NT2/D1 (cell line): ENCODE results near the gene ARMC9.

Experiments
- DNase-seq: peaks from one replicate; pipeline ENCODE4 v3.0.0-alpha.2; 2011; ENCODE audit warnings: low read depth, low spot score
- H3K27me3 ChIP-seq: 2 replicates; pipeline ENCODE4 v1.6.0; 2011; ENCODE audit warnings: mild to moderate bottlenecking; ENCODE audit not compliant: insufficient read length, insufficient read depth
- H3K36me3 ChIP-seq: 2 replicates; pipeline ENCODE4 v1.6.1; 2011; ENCODE audit warnings: mild to moderate bottlenecking, low read length, mixed read lengths; ENCODE audit not compliant: insufficient read depth, insufficient read length
- H3K4me1 ChIP-seq: 2 replicates; pipeline ENCODE4 v1.5.1; 2011; ENCODE audit not compliant: insufficient read depth, insufficient read length
- H3K4me3 ChIP-seq: 2 replicates; pipeline ENCODE4 v1.5.1; 2011; ENCODE audit warnings: low read depth; ENCODE audit not compliant: insufficient read length
- H3K9ac ChIP-seq: 2 replicates; pipeline ENCODE4 v1.6.0; 2011; ENCODE audit warnings: low read depth; ENCODE audit not compliant: insufficient read length
- H3K9me3 ChIP-seq: 2 replicates; pipeline ENCODE4 v1.5.1; 2011; ENCODE audit warnings: mild to moderate bottlenecking, low read length; ENCODE audit not compliant: insufficient read depth
- SUZ12 ChIP-seq: IDR thresholded peaks from 2 replicates; pipeline ENCODE4 v1.6.1; 2011; ENCODE audit not compliant: insufficient read length, insufficient read depth; ENCODE audit errors: extremely low read depth
- YY1 ChIP-seq: IDR thresholded peaks from 2 replicates; pipeline ENCODE4 v1.6.1; 2011; ENCODE audit not compliant: insufficient read length, insufficient read depth
- ZNF274 ChIP-seq: IDR thresholded peaks from 2 replicates; pipeline ENCODE4 v1.6.1; 2011; ENCODE audit warnings: mild to moderate bottlenecking, low read depth, low read length

Gene ARMC9

GRCh38 chr2:231367178-231367577, 168.7 kb downstream of the ARMC9 start:
- H3K4me1 ChIP-seq: peaks cover 41% of the 10 kb centered on the region
- no peak overlapping the region for H3K4me3 ChIP-seq
- no peaks in the 10 kb centered on the region for H3K27me3 ChIP-seq
- no peaks in the 10 kb centered on the region for H3K36me3 ChIP-seq
- no peak overlapping the region for H3K9ac ChIP-seq
- H3K9me3 ChIP-seq: no peaks in the 10 kb centered on the region
- no peak for DNase-seq
- TF ChIP-seq YY1 (no peak), SUZ12 (no peak), ZNF274 (no peak)

GRCh38 chr2:231369580-231370428, 171.4 kb downstream of the ARMC9 start:
- TF ChIP-seq SUZ12: no peak
- H3K27me3 ChIP-seq: no peaks in the 10 kb centered on the region
- H3K9me3 ChIP-seq: peaks cover 11% of the 10 kb centered on the region
- H3K9ac ChIP-seq: peak overlapping the region; percentile 69
- H3K36me3 ChIP-seq: no peaks in the 10 kb centered on the region
- no peak for DNase-seq
- peaks cover 43% of the 10 kb centered on the region for H3K4me1 ChIP-seq
- peak overlapping the region; percentile 22 for H3K4me3 ChIP-seq

DNA sequence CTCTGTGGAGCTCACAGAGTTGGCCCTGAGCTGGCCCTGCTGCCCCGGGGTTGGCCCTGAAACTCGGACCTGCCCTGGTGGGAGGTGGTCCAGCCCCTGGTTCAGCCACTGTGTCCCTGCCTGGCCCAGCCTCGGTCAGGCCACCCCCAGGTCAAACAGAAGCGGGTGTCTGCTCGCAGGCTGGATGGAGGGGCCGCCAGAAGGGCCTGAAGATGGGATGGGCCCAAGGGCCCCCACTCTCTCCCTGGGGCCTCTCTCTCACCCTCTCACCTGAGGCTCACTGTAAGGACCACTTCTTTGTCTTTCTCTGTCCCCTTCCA, 172.0 kb downstream of the ARMC9 start:
- peaks cover 17% of the 10 kb centered on the region for H3K9me3 ChIP-seq
- TF ChIP-seq SUZ12 (no peak), YY1 (no peak), ZNF274 (no peak)
- H3K36me3 ChIP-seq: no peaks in the 10 kb centered on the region
- H3K27me3 ChIP-seq: no peaks in the 10 kb centered on the region
- no peak for DNase-seq
- no peak overlapping the region for H3K4me3 ChIP-seq
- peak overlapping the region; percentile 69 for H3K9ac ChIP-seq
- H3K4me1 ChIP-seq: peaks cover 39% of the 10 kb centered on the region

GRCh38 chr2:231370749-231371429, 172.5 kb downstream of the ARMC9 start:
- Histone ChIP-seq H3K4me3 (no peak overlapping the region), H3K27me3 (no peaks in the 10 kb centered on the region), H3K36me3 (no peaks in the 10 kb centered on the region)

DNA sequence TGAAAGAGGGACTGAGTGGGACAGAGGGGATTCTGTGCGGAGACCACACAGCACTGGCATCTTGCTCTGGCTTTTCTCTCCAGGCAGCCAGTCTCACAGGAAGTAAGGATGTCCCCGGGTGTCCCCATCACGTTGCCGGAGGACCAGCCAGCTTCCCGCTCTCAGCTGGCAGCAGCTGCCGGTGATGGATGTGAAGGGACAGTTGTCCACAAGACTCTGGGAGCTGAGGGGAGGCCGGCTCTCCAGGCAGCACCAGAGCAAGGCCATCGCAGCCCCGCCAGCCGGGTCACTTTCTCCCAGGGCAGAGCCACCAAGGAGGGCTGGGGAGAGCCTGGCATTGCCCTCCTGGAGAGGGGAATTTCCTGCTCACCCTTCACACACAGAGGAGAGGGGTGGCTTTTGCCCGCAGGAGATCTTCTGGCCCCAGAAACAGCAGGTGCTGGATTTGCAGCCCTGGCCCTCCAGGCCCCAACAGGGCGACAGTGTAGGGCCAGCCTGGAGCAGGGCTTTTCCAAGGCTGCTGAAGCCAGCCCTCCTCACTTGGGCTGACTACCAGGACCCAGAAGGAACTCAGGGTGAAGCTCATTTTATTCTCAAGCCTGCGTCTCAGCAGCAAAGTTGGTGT, 173.1 kb downstream of the ARMC9 start:
- Histone ChIP-seq H3K4me1 (peaks cover 34% of the 10 kb centered on the region), H3K4me3 (no peak overlapping the region)
- TF ChIP-seq SUZ12 (no peak), ZNF274 (no peak), YY1 (no peak)

More at GRCh38 chr2:231370749-231371429, 172.5 kb downstream of the ARMC9 start:
- Histone ChIP-seq H3K4me1 (peaks cover 34% of the 10 kb centered on the region), H3K9me3 (peaks cover 17% of the 10 kb centered on the region), H3K9ac (peak overlapping the region; percentile 73)
- peak; percentile 86 for DNase-seq
- TF ChIP-seq SUZ12 (no peak), YY1 (no peak), ZNF274 (no peak)

DNA sequence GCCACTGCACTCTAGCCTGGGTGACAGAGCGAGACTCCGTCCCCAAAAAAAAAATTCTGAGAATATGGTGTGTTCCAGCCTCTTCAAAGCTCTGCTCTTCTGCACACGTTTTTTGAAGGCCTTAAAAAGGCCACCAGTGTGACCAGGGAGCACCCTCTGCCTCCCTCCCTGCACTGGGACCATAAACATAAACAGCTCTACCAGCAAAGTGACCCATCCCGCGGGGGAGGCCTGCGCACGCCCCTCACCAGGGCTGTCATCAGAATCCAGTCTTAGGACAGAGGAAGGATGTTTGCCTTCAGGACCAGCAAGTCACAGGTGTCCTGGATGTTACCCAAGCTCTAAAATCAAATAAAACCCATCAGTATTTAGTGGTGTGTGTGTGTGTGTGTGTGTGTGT, 173.9 kb downstream of the ARMC9 start:
- TF ChIP-seq ZNF274 (no peak), SUZ12 (no peak), YY1 (no peak)
- Histone ChIP-seq H3K27me3 (no peaks in the 10 kb centered on the region), H3K4me1 (peaks cover 36% of the 10 kb centered on the region), H3K9me3 (peaks cover 17% of the 10 kb centered on the region), H3K36me3 (no peaks in the 10 kb centered on the region), H3K9ac (peak overlapping the region; percentile 2), H3K4me3 (no peak overlapping the region)
- no peak for DNase-seq

More for the DNA sequence above, 173.1 kb downstream of the ARMC9 start:
- Histone ChIP-seq H3K27me3 (no peaks in the 10 kb centered on the region), H3K9ac (peak overlapping the region; percentile 73), H3K9me3 (peaks cover 17% of the 10 kb centered on the region), H3K36me3 (no peaks in the 10 kb centered on the region)
- DNase-seq: no peak

GRCh38 chr2:231373184-231373583, 174.8 kb downstream of the ARMC9 start:
- Histone ChIP-seq H3K9ac (no peak overlapping the region), H3K4me3 (no peak overlapping the region), H3K9me3 (peaks cover 17% of the 10 kb centered on the region), H3K27me3 (no peaks in the 10 kb centered on the region), H3K4me1 (peaks cover 40% of the 10 kb centered on the region), H3K36me3 (no peaks in the 10 kb centered on the region)
- TF ChIP-seq ZNF274: no peak
- no peak for TF ChIP-seq SUZ12
- TF ChIP-seq YY1: no peak
- DNase-seq: no peak
